H1 (cell line): ENCODE measurements around the gene COL4A2. TPM values are rescaled to one million over a fixed set of nuclear protein-coding genes. Genes with fewer than 3 reads are reported as not detected.

Source experiments
- CTCF ChIA-PET: fragments of 300-600 bp; sonication (Branson Sonifier 250); formaldehyde crosslinking; loops from one replicate; lab custom pipeline; 2021; ENCODE audit not compliant: partially characterized antibody; lab: Charles Lee
- POLR2A ChIA-PET: fragments of 300-600 bp; sonication (Branson Sonifier 250); formaldehyde crosslinking; loops from one replicate; lab custom pipeline; 2021; ENCODE audit warnings: inconsistent platforms; ENCODE audit not compliant: partially characterized antibody; lab: Charles Lee
- DNase-seq, 2 experiments: peaks; one replicate each; pipeline versions ENCODE4 v3.0.0 to v3.0.0-alpha.2; 2010 to 2022; ENCODE audit warnings: low spot score in 2 of 2, low read depth in 1 of 2, mixed read lengths in 1 of 2
- FAIRE-seq: peaks from 2 replicates; lab custom pipeline; 2011; peaks lifted over from hg19 to GRCh38; lab: Jason Lieb, UNC
- H2AFZ ChIP-seq: 2 replicates; pipeline ENCODE4 v1.8.1; 2012; ENCODE audit warnings: low read length, inconsistent platforms
- H2AK5ac ChIP-seq: 2 replicates; pipeline ENCODE4 v1.6.1; 2013; ENCODE audit warnings: low read depth, low read length
- H2BK120ac ChIP-seq: replicated peaks from 2 replicates; pipeline ENCODE3; 2013; ENCODE audit warnings: low read depth, low read length, inconsistent platforms
- H2BK12ac ChIP-seq: 2 replicates; pipeline ENCODE4 v1.6.1; 2013; ENCODE audit warnings: low read depth, low read length
- H2BK15ac ChIP-seq: 2 replicates; pipeline ENCODE4 v1.6.1; 2013; ENCODE audit warnings: low read length
- H2BK20ac ChIP-seq: 2 replicates; pipeline ENCODE4 v1.6.1; 2013; ENCODE audit warnings: low read length
- H2BK5ac ChIP-seq: 2 replicates; pipeline ENCODE4 v1.6.1; 2013; ENCODE audit warnings: low read depth, low read length
- H3K14ac ChIP-seq: 2 replicates; pipeline ENCODE4 v1.6.1; 2013; ENCODE audit warnings: inconsistent platforms; ENCODE audit not compliant: insufficient read length
- H3K18ac ChIP-seq: 2 replicates; pipeline ENCODE4 v1.6.1; 2013; ENCODE audit warnings: low read length; ENCODE audit errors: extremely low read depth
- H3K23ac ChIP-seq: 2 replicates; pipeline ENCODE4 v1.6.1; 2013; ENCODE audit warnings: inconsistent platforms; ENCODE audit not compliant: insufficient read length
- H3K23me2 ChIP-seq: 2 replicates; pipeline ENCODE4 v1.6.1; 2013; ENCODE audit warnings: low read depth, low read length
- H3K27ac ChIP-seq: 2 replicates; pipeline ENCODE4 v1.6.1; 2011; ENCODE audit warnings: low read depth, low read length, inconsistent platforms
- H3K27me3 ChIP-seq, 4 experiments: replicated peaks in 1 of 4; 1 replicate in 1 of 4; 2 replicates in 3 of 4; pipeline versions ENCODE4 v1.6.1 to v1.8.1; 2011 to 2013; ENCODE audit warnings: low read length in 3 of 4, mild to moderate bottlenecking in 3 of 4, inconsistent platforms in 2 of 4, mixed read lengths in 2 of 4, moderate library complexity in 1 of 4; ENCODE audit not compliant: control insufficient read depth in 3 of 4, insufficient read depth in 3 of 4; ENCODE audit errors: extremely low read depth in 1 of 4
- H3K36me3 ChIP-seq, 4 experiments: 2 replicates each; pipeline versions ENCODE4 v1.6.1 to v1.8.1; 2011 to 2013; ENCODE audit warnings: mild to moderate bottlenecking in 4 of 4, low read length in 3 of 4, moderate library complexity in 2 of 4, control low read depth in 1 of 4, inconsistent platforms in 1 of 4; ENCODE audit not compliant: insufficient read depth in 4 of 4, control insufficient read depth in 2 of 4
- H3K4ac ChIP-seq: replicated peaks from 2 replicates; pipeline ENCODE3; 2013; ENCODE audit warnings: low read length, low read depth, mixed read lengths, inconsistent platforms; ENCODE audit not compliant: insufficient read length
- H3K4me1 ChIP-seq, 4 experiments: replicated peaks in 1 of 4; 1 replicate in 1 of 4; 2 replicates in 3 of 4; pipeline versions ENCODE4 v1.6.1 to v1.8.1; 2011 to 2013; ENCODE audit warnings: low read length in 3 of 4, inconsistent platforms in 2 of 4, mixed read lengths in 1 of 4; ENCODE audit not compliant: insufficient read depth in 4 of 4, control insufficient read depth in 3 of 4
- H3K4me2 ChIP-seq, 2 experiments: 2 replicates each; pipeline versions ENCODE4 v1.6.1 to v1.8.1; 2011 to 2013; ENCODE audit warnings: low read depth in 2 of 2, low read length in 2 of 2, control low read depth in 1 of 2, inconsistent platforms in 1 of 2, mild to moderate bottlenecking in 1 of 2; ENCODE audit not compliant: insufficient read depth in 1 of 2
- H3K4me3 ChIP-seq, 4 experiments: fragments of 200-600, 300-600 bp in 1 of 4; sonication (generic), shearing (Covaris generic), sonication (Bioruptor Twin) in 1 of 4; 2 replicates each; pipeline versions ENCODE4 v1.5.1 to v1.8.1; 2011 to 2016; ENCODE audit warnings: low read length in 4 of 4, low read depth in 3 of 4, control low read depth in 2 of 4, inconsistent platforms in 2 of 4, mild to moderate bottlenecking in 2 of 4, mixed read lengths in 1 of 4, moderate library complexity in 1 of 4; ENCODE audit not compliant: insufficient read depth in 2 of 4; ENCODE audit errors: extremely low read depth in 1 of 4
- H3K56ac ChIP-seq: replicated peaks from 2 replicates; pipeline ENCODE3; 2013; ENCODE audit warnings: low read depth, mild to moderate bottlenecking, mixed read lengths, low read length, inconsistent platforms; ENCODE audit not compliant: insufficient read length
- H3K79me1 ChIP-seq: 2 replicates; pipeline ENCODE4 v1.6.1; 2013; ENCODE audit warnings: low read depth, low read length, control low read depth
- H3K79me2 ChIP-seq, 2 experiments: 2 replicates each; pipeline versions ENCODE4 v1.6.1 to v1.8.1; 2012 to 2013; ENCODE audit warnings: low read length in 2 of 2, mild to moderate bottlenecking in 2 of 2, inconsistent platforms in 1 of 2; ENCODE audit not compliant: insufficient read depth in 2 of 2, control insufficient read depth in 1 of 2
- H3K9ac ChIP-seq, 4 experiments: replicated peaks in 1 of 4; 1 replicate in 1 of 4; 2 replicates in 3 of 4; pipeline versions ENCODE4 v1.6.1 to v1.8.1; 2011 to 2013; ENCODE audit warnings: low read depth in 3 of 4, low read length in 3 of 4, control low read depth in 2 of 4, mild to moderate bottlenecking in 2 of 4, moderate library complexity in 2 of 4, inconsistent platforms in 1 of 4; ENCODE audit errors: extremely low read depth in 1 of 4
- H3K9me3 ChIP-seq, 2 experiments: 2 replicates each; pipeline versions ENCODE4 v1.6.1 to v1.8.1; 2012 to 2013; ENCODE audit warnings: mild to moderate bottlenecking in 2 of 2, moderate library complexity in 2 of 2, control low read depth in 1 of 2, inconsistent platforms in 1 of 2, low read depth in 1 of 2, low read length in 1 of 2, mixed read lengths in 1 of 2; ENCODE audit not compliant: insufficient read depth in 2 of 2
- H4K20me1 ChIP-seq, 2 experiments: replicated peaks in 1 of 2; 2 replicates each; pipeline versions ENCODE3 to v1.8.1; 2011 to 2013; ENCODE audit warnings: inconsistent platforms in 2 of 2, low read length in 2 of 2, mild to moderate bottlenecking in 1 of 2; ENCODE audit not compliant: insufficient read depth in 2 of 2, control insufficient read depth in 1 of 2
- H4K5ac ChIP-seq: 2 replicates; pipeline ENCODE4 v1.6.1; 2013; ENCODE audit warnings: low read length, low read depth, mixed read lengths, inconsistent platforms; ENCODE audit not compliant: insufficient read length
- H4K8ac ChIP-seq: 2 replicates; pipeline ENCODE4 v1.8.0; 2013; ENCODE audit warnings: mild to moderate bottlenecking, moderate library complexity, low read length, inconsistent platforms; ENCODE audit not compliant: insufficient read depth; ENCODE audit errors: extremely low read depth
- H4K91ac ChIP-seq: replicated peaks from 2 replicates; pipeline ENCODE3; 2013; ENCODE audit warnings: low read length, mixed read lengths, inconsistent platforms; ENCODE audit not compliant: insufficient read length
- ASH2L ChIP-seq: fragments of 200-600, 300-600 bp; sonication (generic); IDR thresholded peaks from one replicate; pipeline ENCODE4 v1.7.1; 2017; ENCODE audit warnings: low read length
- ATF2 ChIP-seq: IDR thresholded peaks from 2 replicates; pipeline ENCODE4 v1.6.1; 2012; ENCODE audit warnings: low read length, inconsistent platforms
- CREB1 ChIP-seq: IDR thresholded peaks from 2 replicates; pipeline ENCODE4 v1.6.1; 2012; ENCODE audit warnings: inconsistent platforms
- GABPA ChIP-seq: IDR thresholded peaks from 2 replicates; pipeline ENCODE4 v1.6.1; 2011; ENCODE audit warnings: mild to moderate bottlenecking, low read length, moderate library complexity, borderline replicate concordance; ENCODE audit not compliant: insufficient read depth
- HDAC2 ChIP-seq, 2 experiments: fragments of 300-600 bp in 1 of 2; sonication (generic) in 1 of 2; IDR thresholded peaks; 2 replicates each; pipeline ENCODE4 v1.6.1; 2011 to 2012; ENCODE audit warnings: low read depth in 2 of 2, low read length in 2 of 2, mild to moderate bottlenecking in 2 of 2, moderate library complexity in 2 of 2, borderline replicate concordance in 1 of 2, inconsistent platforms in 1 of 2
- KDM5A ChIP-seq: fragments of 200-600 bp; IDR thresholded peaks from 2 replicates; pipeline ENCODE4 v1.7.1; 2012; ENCODE audit warnings: mild to moderate bottlenecking, low read length, inconsistent platforms, mixed read lengths
- NANOG ChIP-seq: IDR thresholded peaks from 2 replicates; pipeline ENCODE4 v1.6.1; 2011; ENCODE audit warnings: low read length, low read depth, mild to moderate bottlenecking, inconsistent platforms; ENCODE audit not compliant: insufficient read depth, poor library complexity, severe bottlenecking
- POU5F1 ChIP-seq: IDR thresholded peaks from 2 replicates; pipeline ENCODE4 v1.6.1; 2011; ENCODE audit warnings: low read depth, mild to moderate bottlenecking, low read length, moderate library complexity
- SAP30 ChIP-seq: fragments of 300-600 bp; sonication (generic); IDR thresholded peaks from 2 replicates; pipeline ENCODE4 v1.7.1; 2012; ENCODE audit warnings: low read length, moderate library complexity, mild to moderate bottlenecking, inconsistent platforms; ENCODE audit not compliant: insufficient read depth, insufficient replicate concordance
- SIRT6 ChIP-seq: IDR thresholded peaks from one replicate; pipeline ENCODE4 v1.7.1; 2012; ENCODE audit warnings: low read length, inconsistent platforms
- SIX5 ChIP-seq: IDR thresholded peaks from 2 replicates; pipeline ENCODE4 v1.6.1; 2011; ENCODE audit warnings: mild to moderate bottlenecking, low read depth, low read length
- YY1 ChIP-seq: IDR thresholded peaks from 2 replicates; pipeline ENCODE4 v1.6.1; 2011; ENCODE audit warnings: low read depth, mild to moderate bottlenecking, low read length
- WGBS, 2 experiments: shearing (Covaris generic) in 1 of 2; methylation state at CpG; one replicate each; pipeline versions ENCODE4 v1.1.6 to v1.1.7; 2013 to 2015; ENCODE audit warnings: low lambda C conversion rate in 2 of 2, mixed read lengths in 2 of 2, inconsistent platforms in 1 of 2, low coverage in 1 of 2, missing lambda C conversion rate in 1 of 2; ENCODE audit not compliant: insufficient replicate concordance in 2 of 2, insufficient coverage in 1 of 2, insufficient read length in 1 of 2; ENCODE audit errors: extremely low coverage in 1 of 2, missing lambda C conversion rate in 1 of 2; 5-methylcytosine and 5-hydroxymethylcytosine counted together
- polyA plus RNA-seq, 7 experiments: library from polyadenylated mRNA; depleted of rRNA in 3 of 7; stranded (reverse) in 5 of 7; unstranded in 2 of 7; fragments of >200 nt in 5 of 7; fragments of 200-250 nt in 2 of 7; gene quantifications; 1 replicate in 5 of 7; 2 replicates in 1 of 7; 4 replicates in 1 of 7; pipeline versions ENCODE4 v1.2.1 to v1.2.3, GENCODE V29; 2011 to 2013; ENCODE audit warnings: missing spikeins in 2 of 7, mixed read lengths in 2 of 7
- total RNA-seq: library from RNA; stranded (reverse); fragmentation: NEBNext Ultra II Directional; extraction: Animal tissue kit (Norgen Biotek cat#: 25700); gene quantifications from 2 replicates; pipeline ENCODE4 v1.2.1, GENCODE V29; 2021

The COL4A2 gene
- total and polyA plus RNA-seq, 2 of the 8 experiments (the other 6 are each of a cell fraction or from before 2014, with no cell fraction given): 80.4 to 87.3 TPM

- no peak overlapping the region; the same call in 1 of the 2 replicates for H2BK15ac ChIP-seq
- H2BK120ac ChIP-seq: no peak overlapping the region
- peak overlapping the region; percentile 63; the same call in 1 of the 2 replicates for H4K8ac ChIP-seq
- H3K27ac ChIP-seq: no peak overlapping the region
- WGBS, 2 experiments: 96% methylated on average over 10 of the region's 10 CpGs; no CpG with 5 or more reads in 1 of the 2 experiments
- H4K5ac ChIP-seq: no peak overlapping the region
- no peak overlapping the region for H3K4me3 ChIP-seq
- H3K23me2 ChIP-seq: no peaks in the 10 kb centered on the region
- no peak overlapping the region for H3K4me2 ChIP-seq
- H3K4me1 ChIP-seq: peaks cover 0 to 5% (median 1%) of the 10 kb centered on the region in 4 experiments; a peak in 4 of 7 replicates
- H3K23ac ChIP-seq: no peak overlapping the region
- H2BK12ac ChIP-seq: peak overlapping the region; percentile 77
- no peaks in the 10 kb centered on the region for H3K9me3 ChIP-seq
- no peak overlapping the region for H3K14ac ChIP-seq
- peak overlapping the region; percentile 33; the same call in 1 of the 2 replicates for H2AK5ac ChIP-seq
- H3K27me3 ChIP-seq: no peaks in the 10 kb centered on the region
- H3K9ac ChIP-seq: no peak overlapping the region
- H2BK20ac ChIP-seq: peak overlapping the region; percentile 28; the same call in 1 of the 2 replicates
- DNase-seq: no peak
- POLR2A ChIA-PET: interaction anchor here (0.8 kb wide), 1 partner anchor 257 kb away, joined by 3 read pairs; no protein-coding TSS in a partner anchor
- H3K18ac ChIP-seq: peak overlapping the region; percentile 13; the same call in 1 of the 2 replicates
- no peaks in the 10 kb centered on the region for H3K79me2 ChIP-seq
- CTCF ChIA-PET: interaction anchor here (1.0 kb wide), 1 partner anchor 226 kb away, joined by 3 read pairs; no protein-coding TSS in a partner anchor
- peak overlapping the region; percentile 49 for H4K91ac ChIP-seq
- no peaks in the 10 kb centered on the region for H3K79me1 ChIP-seq
- no peak overlapping the region for H3K56ac ChIP-seq
- FAIRE-seq: no peak
- peak overlapping the region; percentile 82 for H2BK5ac ChIP-seq
- peaks cover 0 to 4% (median 2%) of the 10 kb centered on the region in 4 experiments; a peak in 5 of 8 replicates for H3K36me3 ChIP-seq
- peak overlapping the region; percentile 83 for H3K4ac ChIP-seq
- H2AFZ ChIP-seq: no peak overlapping the region
- peaks cover 0 to 2% of the 10 kb centered on the region in 2 experiments for H4K20me1 ChIP-seq
- no peak for TF ChIP-seq GABPA
- no peak for TF ChIP-seq ASH2L
- no peak for TF ChIP-seq CREB1
- no peak for TF ChIP-seq NANOG
- no peak for TF ChIP-seq KDM5A
- no peak for TF ChIP-seq HDAC2 (IDR thresholded peaks at IDR 0.05; ENCODE audit: borderline replicate concordance in 1 of 2, low read depth in 2 of 2, low read length in 2 of 2)
- TF ChIP-seq YY1: no peak
- no peak for TF ChIP-seq ATF2
- no peak for TF ChIP-seq POU5F1
- TF ChIP-seq SIX5: no peak
- TF ChIP-seq SAP30: no peak
- TF ChIP-seq SIRT6: no peak
Measured at GRCh38 chr13:110457361-110457760, 150.3 kb downstream of the COL4A2 start.
